ENCODE data around the gene SKIDA1. TPM values are rescaled to one million over a fixed set of nuclear protein-coding genes. Genes with fewer than 3 reads are reported as not detected.

Gene SKIDA1
- total RNA-seq, 1 experiment from 2014 or later, result 4.4 TPM

DNA sequence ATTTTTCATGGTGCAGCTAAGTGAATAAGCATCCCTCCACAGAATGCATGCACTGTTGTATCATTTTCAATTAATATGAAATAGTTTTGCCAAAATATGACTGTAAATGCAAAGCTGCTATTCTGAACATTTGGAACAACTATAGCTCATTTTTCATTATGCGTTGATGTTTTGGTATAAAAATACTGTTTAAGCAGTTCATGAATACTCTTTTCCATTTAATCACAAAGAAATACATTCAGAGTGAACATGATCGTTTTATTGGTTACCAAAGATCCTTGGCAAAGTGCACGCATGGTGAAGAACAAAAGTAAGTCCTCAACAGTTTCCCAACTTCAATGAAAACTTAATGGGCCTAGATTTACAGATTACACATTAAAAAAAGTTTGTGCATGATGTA lies 33.1 kb downstream of the SKIDA1 start:
- no peak for TF ChIP-seq EZH2 (IDR thresholded peaks at IDR 0.05; ENCODE audit: borderline replicate concordance, low read depth, low read length, poor library complexity, severe bottlenecking)
- TF ChIP-seq, protein P1, sequence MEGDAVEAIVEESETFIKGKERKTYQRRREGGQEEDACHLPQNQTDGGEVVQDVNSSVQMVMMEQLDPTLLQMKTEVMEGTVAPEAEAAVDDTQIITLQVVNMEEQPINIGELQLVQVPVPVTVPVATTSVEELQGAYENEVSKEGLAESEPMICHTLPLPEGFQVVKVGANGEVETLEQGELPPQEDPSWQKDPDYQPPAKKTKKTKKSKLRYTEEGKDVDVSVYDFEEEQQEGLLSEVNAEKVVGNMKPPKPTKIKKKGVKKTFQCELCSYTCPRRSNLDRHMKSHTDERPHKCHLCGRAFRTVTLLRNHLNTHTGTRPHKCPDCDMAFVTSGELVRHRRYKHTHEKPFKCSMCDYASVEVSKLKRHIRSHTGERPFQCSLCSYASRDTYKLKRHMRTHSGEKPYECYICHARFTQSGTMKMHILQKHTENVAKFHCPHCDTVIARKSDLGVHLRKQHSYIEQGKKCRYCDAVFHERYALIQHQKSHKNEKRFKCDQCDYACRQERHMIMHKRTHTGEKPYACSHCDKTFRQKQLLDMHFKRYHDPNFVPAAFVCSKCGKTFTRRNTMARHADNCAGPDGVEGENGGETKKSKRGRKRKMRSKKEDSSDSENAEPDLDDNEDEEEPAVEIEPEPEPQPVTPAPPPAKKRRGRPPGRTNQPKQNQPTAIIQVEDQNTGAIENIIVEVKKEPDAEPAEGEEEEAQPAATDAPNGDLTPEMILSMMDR (conservative IDR thresholded peaks at IDR 0.05; ENCODE audit: low read depth, low read length), result no peak
- H3K4me3 ChIP-seq (ENCODE audit: low read depth, low read length, poor library complexity, severe bottlenecking), result no peak overlapping the region
- no peak overlapping the region for H3K27ac ChIP-seq (ENCODE audit: low read depth, low read length, poor library complexity, severe bottlenecking)
- CTCF ChIA-PET, result interaction anchor here (0.7 kb wide), 1 partner anchor 1125 kb away, joined by 4 read pairs; no protein-coding TSS in a partner anchor
- no peaks in the 10 kb centered on the region for H3K9me3 ChIP-seq (ENCODE audit: low read depth, low read length, poor library complexity, severe bottlenecking)
- no peaks in the 10 kb centered on the region for H3K27me3 ChIP-seq (replicated peaks; ENCODE audit: insufficient read depth, low read depth, low read length, poor library complexity)
- no peaks in the 10 kb centered on the region for H3K36me3 ChIP-seq (ENCODE audit: insufficient read depth, low read length, poor library complexity, severe bottlenecking)
- intact Hi-C loops (cut with micrococcal nuclease; ENCODE audit: unreplicated experiment), result loop anchor here (10.0 kb wide), 2 partner anchors 418 to 832 kb away; partner anchors contain the start of gene BMI1
- DNase-seq (ENCODE audit: low spot score), result no peak
- POLR2A ChIA-PET (ENCODE audit: low non-redundant PET), result interaction anchor here (0.6 kb wide), 1 partner anchor 69 kb away, joined by 3 read pairs; no protein-coding TSS in a partner anchor
- no TSS peak for BruUV-seq (replicated peaks)
- peaks cover 15% of the 10 kb centered on the region for H3K4me1 ChIP-seq (ENCODE audit: insufficient read depth, low read length, poor library complexity, severe bottlenecking)

- POLR2A ChIA-PET (ENCODE audit: low non-redundant PET), result no interaction called here
- TF ChIP-seq, protein P1 (conservative IDR thresholded peaks at IDR 0.05; ENCODE audit: low read depth, low read length), result no peak
- DNase-seq (ENCODE audit: low spot score), result no peak
- no peaks in the 10 kb centered on the region for H3K27me3 ChIP-seq (replicated peaks; ENCODE audit: insufficient read depth, low read depth, low read length, poor library complexity)
- no peaks in the 10 kb centered on the region for H3K9me3 ChIP-seq (ENCODE audit: low read depth, low read length, poor library complexity, severe bottlenecking)
- intact Hi-C loops (cut with micrococcal nuclease; ENCODE audit: unreplicated experiment), result loop anchor here (10.0 kb wide), 2 partner anchors 416 to 834 kb away; partner anchors contain the start of gene BMI1
- H3K27ac ChIP-seq (ENCODE audit: low read depth, low read length, poor library complexity, severe bottlenecking), result no peak overlapping the region
- CTCF ChIA-PET, result no interaction called here
- peaks cover 14% of the 10 kb centered on the region for H3K4me1 ChIP-seq (ENCODE audit: insufficient read depth, low read length, poor library complexity, severe bottlenecking)
- no peaks in the 10 kb centered on the region for H3K36me3 ChIP-seq (ENCODE audit: insufficient read depth, low read length, poor library complexity, severe bottlenecking)
- BruUV-seq (replicated peaks), result no TSS peak
- no peak overlapping the region for H3K4me3 ChIP-seq (ENCODE audit: low read depth, low read length, poor library complexity, severe bottlenecking)
These were observed 34.8 kb downstream of the SKIDA1 start for GRCh38 chr10:21490711-21491105.

- Histone ChIP-seq H3K9me3 (ENCODE audit: low read depth, low read length, poor library complexity, severe bottlenecking) (no peaks in the 10 kb centered on the region), H3K36me3 (ENCODE audit: insufficient read depth, low read length, poor library complexity, severe bottlenecking) (no peaks in the 10 kb centered on the region), H3K4me1 (ENCODE audit: insufficient read depth, low read length, poor library complexity, severe bottlenecking) (peaks cover 14% of the 10 kb centered on the region), H3K27me3 (replicated peaks; ENCODE audit: insufficient read depth, low read depth, low read length, poor library complexity) (no peaks in the 10 kb centered on the region), H3K4me3 (ENCODE audit: low read depth, low read length, poor library complexity, severe bottlenecking) (no peak overlapping the region), H3K27ac (ENCODE audit: low read depth, low read length, poor library complexity, severe bottlenecking) (no peak overlapping the region)
- no peak for DNase-seq (ENCODE audit: low spot score)
- no TSS peak for BruUV-seq (replicated peaks)
- TF ChIP-seq, protein P1 (conservative IDR thresholded peaks at IDR 0.05; ENCODE audit: low read depth, low read length), result no peak
- TF ChIP-seq EZH2 (IDR thresholded peaks at IDR 0.05; ENCODE audit: borderline replicate concordance, low read depth, low read length, poor library complexity, severe bottlenecking), result no peak
- POLR2A ChIA-PET (ENCODE audit: low non-redundant PET), result no interaction called here
- CTCF ChIA-PET, result no interaction called here
- intact Hi-C loops (cut with micrococcal nuclease; ENCODE audit: unreplicated experiment), result loop anchor here (10.0 kb wide), 2 partner anchors 415 to 835 kb away; partner anchors contain the start of gene BMI1
These were observed 35.3 kb downstream of the SKIDA1 start for GRCh38 chr10:21490028-21490710.
